Neural crest cell (in vitro differentiated cells): ENCODE results near the gene PDZD4. TPM values are rescaled to one million over a fixed set of nuclear protein-coding genes. Genes with fewer than 3 reads are reported as not detected.

Experiments
- DNase-seq: peaks from one replicate; pipeline ENCODE4 v3.0.0; 2021; ENCODE audit warnings: low read depth, mixed read lengths, low spot score
- H3K27ac Mint-ChIP-seq: one replicate; pipeline ENCODE4 v1.8.0; 2021; ENCODE audit warnings: mild to moderate bottlenecking, mixed read lengths; ENCODE audit not compliant: unreplicated experiment
- H3K27me3 Mint-ChIP-seq: 2 replicates; pipeline ENCODE4 v1.8.0; 2021; ENCODE audit warnings: low read depth, mild to moderate bottlenecking, mixed read lengths
- H3K36me3 Mint-ChIP-seq: 2 replicates; pipeline ENCODE4 v1.8.0; 2021; ENCODE audit warnings: low read depth, mild to moderate bottlenecking, mixed read lengths
- H3K4me1 Mint-ChIP-seq: 2 replicates; pipeline ENCODE4 v1.8.0; 2021; ENCODE audit warnings: mixed read lengths
- H3K4me3 Mint-ChIP-seq: one replicate; pipeline ENCODE4 v1.8.0; 2021; ENCODE audit warnings: mild to moderate bottlenecking, mixed read lengths
- H3K9me3 Mint-ChIP-seq: 2 replicates; pipeline ENCODE4 v1.8.0; 2021; ENCODE audit warnings: mixed read lengths
- total RNA-seq: library from RNA; stranded (reverse); gene quantifications from 2 replicates; pipeline ENCODE4 v1.2.1, GENCODE V29; 2021
- TF ChIP-seq, protein P1 (sequence below): fragments of 200-600 bp; sonication (generic); conservative IDR thresholded peaks from 2 replicates; pipeline ENCODE4 v1.5.0; 2021; ENCODE audit warnings: antibody characterized with exemption, mild to moderate bottlenecking

PDZD4 gene
- total RNA-seq, 1 donor from 2014 or later: 52.5 TPM

DNA sequence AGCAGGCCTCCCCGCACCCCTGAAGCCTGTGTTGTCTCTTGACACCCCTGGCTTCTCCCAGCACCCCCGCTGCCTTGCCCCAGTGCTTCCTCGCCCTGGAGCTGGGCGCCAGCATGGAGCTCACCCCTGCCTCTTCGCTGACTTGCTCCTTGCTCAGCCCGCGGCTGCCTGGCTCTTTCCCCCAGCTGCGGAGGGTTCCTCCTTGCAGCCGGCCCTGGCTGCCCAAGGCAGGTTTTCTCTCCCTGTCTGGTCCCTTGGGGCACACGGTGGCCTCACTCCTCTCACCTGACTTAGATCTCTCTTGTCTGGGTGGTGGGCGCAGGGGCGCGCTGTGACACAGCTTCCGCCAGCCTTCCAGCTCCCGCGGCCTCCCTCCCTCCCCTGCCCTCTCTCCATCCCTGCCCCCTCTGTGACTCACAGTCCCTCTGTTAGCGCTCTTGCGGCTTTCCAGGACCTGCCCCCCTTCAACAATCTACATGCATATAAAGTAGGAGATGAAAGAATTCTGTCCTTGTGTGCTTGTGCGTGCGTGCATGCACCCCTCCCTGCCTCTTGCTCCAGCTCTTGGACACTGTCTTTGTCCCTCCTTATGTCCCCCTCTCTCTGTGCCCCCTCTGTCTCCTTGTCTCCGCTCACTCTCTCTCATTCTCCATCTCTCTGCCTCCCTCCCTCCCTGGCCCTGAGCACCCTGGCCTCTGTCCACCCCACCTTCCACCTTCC is 64.1 kb downstream of the PDZD4 start:
- H3K27ac Mint-ChIP-seq: peak overlapping the region; percentile 90
- DNase-seq: no peak
- peaks cover 12% of the 10 kb centered on the region for H3K4me1 Mint-ChIP-seq
- TF ChIP-seq, protein P1, sequence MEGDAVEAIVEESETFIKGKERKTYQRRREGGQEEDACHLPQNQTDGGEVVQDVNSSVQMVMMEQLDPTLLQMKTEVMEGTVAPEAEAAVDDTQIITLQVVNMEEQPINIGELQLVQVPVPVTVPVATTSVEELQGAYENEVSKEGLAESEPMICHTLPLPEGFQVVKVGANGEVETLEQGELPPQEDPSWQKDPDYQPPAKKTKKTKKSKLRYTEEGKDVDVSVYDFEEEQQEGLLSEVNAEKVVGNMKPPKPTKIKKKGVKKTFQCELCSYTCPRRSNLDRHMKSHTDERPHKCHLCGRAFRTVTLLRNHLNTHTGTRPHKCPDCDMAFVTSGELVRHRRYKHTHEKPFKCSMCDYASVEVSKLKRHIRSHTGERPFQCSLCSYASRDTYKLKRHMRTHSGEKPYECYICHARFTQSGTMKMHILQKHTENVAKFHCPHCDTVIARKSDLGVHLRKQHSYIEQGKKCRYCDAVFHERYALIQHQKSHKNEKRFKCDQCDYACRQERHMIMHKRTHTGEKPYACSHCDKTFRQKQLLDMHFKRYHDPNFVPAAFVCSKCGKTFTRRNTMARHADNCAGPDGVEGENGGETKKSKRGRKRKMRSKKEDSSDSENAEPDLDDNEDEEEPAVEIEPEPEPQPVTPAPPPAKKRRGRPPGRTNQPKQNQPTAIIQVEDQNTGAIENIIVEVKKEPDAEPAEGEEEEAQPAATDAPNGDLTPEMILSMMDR: no peak
- H3K9me3 Mint-ChIP-seq: no peaks in the 10 kb centered on the region
- no peaks in the 10 kb centered on the region for H3K27me3 Mint-ChIP-seq
- H3K4me3 Mint-ChIP-seq: peak overlapping the region; percentile 76
- H3K36me3 Mint-ChIP-seq: no peaks in the 10 kb centered on the region

DNA sequence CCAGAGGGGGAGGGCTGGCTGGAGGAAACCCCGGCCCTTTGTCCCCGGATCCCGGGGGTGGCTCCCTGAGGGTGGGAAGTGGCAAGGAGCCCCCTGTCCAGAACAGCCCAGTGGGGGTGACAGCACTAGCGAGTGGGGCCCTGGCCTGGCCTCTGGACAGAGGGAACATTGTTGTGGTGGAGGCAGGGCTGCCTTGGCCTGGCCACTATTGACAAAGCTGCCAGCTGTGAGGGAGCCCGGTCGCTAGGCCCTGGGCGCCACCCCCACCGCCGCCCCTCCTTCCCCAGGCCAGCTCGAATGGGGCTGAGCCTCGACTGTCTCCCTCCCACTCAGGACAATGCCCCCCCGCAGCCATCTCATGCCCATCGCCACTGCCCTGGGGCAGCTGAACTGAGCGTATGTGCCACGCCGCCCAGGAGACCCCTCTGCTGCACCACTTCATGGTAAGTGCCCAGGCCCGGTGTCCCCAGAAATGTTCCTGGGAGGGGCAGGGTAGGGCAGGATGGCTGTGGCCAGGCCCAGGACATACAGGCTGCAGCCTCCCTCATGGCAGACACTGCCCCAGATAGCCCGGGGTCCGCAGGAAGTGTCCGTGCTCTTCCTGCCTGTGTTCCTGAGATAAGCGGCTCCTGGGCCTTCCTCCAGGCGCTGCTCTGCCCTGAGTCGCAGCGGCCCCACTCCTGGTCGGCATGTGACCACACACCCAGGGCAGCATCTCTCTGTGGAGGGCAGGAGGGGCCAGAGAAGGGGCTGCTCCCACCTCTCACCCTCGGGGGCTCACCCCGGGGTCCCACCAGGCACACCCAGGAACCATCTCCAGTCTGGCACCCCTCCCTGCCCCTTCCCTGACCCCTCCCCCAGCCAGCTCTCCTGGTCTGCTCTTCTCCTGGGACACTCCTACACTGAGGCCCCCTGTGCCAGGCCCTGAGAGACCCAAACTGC is 64.9 kb downstream of the PDZD4 start:
- DNase-seq: peak; percentile 30
- Mint-ChIP-seq H3K4me3 (peak overlapping the region; percentile 77), H3K27ac (peak overlapping the region; percentile 57), H3K4me1 (peaks cover 12% of the 10 kb centered on the region), H3K9me3 (no peaks in the 10 kb centered on the region), H3K27me3 (no peaks in the 10 kb centered on the region), H3K36me3 (no peaks in the 10 kb centered on the region)
- TF ChIP-seq, protein P1: no peak

DNA sequence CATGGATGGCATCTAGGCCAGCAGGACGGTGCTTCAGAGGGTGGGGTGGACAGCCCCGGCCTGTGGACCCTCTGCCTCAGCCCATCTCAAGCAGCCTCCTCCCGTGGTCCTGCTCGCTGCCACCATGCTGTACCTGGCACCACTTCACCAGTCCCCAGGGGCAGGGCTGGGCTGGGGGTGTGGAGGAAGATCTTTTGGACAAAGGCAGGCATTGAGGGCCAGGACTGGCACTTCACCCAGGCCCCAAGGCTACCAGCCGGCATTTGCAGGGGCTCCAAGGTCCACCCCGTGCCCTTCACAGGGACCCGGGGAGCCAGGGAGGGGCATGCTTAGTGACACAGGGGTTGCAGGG is 65.6 kb downstream of the PDZD4 start:
- peaks cover 12% of the 10 kb centered on the region for H3K4me1 Mint-ChIP-seq
- DNase-seq: no peak
- H3K4me3 Mint-ChIP-seq: no peak overlapping the region
- H3K9me3 Mint-ChIP-seq: no peaks in the 10 kb centered on the region
- TF ChIP-seq, protein P1: no peak
- no peak overlapping the region for H3K27ac Mint-ChIP-seq
- H3K27me3 Mint-ChIP-seq: no peaks in the 10 kb centered on the region
- no peaks in the 10 kb centered on the region for H3K36me3 Mint-ChIP-seq

DNA sequence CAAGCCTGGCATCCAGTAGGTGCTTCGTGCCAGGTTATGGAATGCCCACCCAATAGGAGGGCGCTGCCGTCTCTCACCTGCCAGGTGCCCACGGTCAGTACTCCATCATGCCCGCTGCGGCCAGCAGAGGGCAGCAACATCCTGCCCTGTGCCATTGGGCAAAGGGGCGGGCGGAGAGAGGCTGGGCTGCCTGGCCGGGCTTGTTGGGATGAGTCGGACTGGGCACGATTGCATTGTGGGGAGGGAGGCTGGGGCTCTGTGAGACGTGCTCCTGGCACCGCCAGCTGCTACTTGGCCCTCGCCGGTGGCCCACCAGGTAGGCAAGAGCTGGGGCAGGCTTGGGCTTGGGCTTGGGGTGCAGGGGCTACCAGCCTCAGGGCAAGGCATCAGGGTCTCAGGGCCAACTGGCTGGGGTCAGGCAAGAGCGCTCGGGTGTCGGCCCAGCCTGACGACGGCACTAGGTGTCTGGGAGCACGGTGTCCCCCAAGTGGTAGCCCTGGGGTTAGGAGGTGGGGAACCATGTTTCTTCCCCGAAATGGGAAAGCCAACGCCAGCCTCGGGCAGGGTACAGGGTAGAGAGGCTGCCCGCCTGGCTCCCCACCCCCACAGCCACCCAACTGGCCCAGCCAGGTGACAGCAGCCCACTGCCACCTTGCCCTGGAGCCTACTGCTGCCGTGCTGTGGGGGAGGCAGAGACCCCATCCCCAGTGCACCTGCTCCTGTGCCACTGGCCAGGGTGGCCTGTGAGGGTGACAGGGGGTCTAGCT is 66.2 kb downstream of the PDZD4 start, which contains the start of gene PLXNB3:
TSS of gene PLXNB3 (plus strand) at position 261 of the 767 bp plus-strand sequence. CDS start 1,287 bp downstream, outside the sequence.
- TF ChIP-seq, protein P1: peak; percentile 80
- no peaks in the 10 kb centered on the region for H3K9me3 Mint-ChIP-seq
- H3K4me1 Mint-ChIP-seq: peaks cover 12% of the 10 kb centered on the region
- H3K36me3 Mint-ChIP-seq: no peaks in the 10 kb centered on the region
- H3K27ac Mint-ChIP-seq: peak within 1 kb of the TSS; percentile 57
- no peak within 1 kb of the TSS for H3K4me3 Mint-ChIP-seq
- peak; percentile 58 for DNase-seq
- no peaks in the 10 kb centered on the region for H3K27me3 Mint-ChIP-seq

DNA sequence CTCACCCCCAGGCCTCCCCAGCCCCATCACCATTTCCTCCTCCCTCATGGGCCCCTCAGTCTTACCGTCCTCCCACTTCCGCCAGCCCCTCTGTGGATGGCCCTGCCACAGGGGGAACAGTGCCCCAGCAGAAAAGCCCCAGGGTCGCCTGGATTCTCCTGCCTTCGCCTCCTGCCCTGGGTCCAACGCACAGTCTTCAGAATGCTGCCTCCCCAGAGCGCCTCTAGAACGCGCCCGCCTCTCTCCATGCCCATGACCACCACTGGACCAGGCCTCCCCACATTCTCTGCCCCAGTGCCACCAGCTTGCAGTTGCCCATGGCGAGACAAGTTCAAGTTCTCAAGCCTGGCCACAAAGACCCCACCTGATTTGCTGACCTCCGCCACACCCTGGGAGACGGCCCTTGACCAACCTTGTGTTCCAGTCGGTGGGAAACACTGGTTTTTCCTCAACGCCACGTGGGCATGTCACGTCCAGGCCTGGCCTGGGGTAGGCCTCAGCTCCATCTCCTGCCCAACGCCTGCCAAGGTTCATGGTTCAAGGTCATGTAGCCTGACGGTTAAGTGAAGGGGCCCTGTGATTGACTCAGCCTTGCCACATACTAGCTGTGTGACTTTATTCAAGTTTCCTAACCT is 66.9 kb downstream of the PDZD4 start:
- no peaks in the 10 kb centered on the region for H3K36me3 Mint-ChIP-seq
- H3K27ac Mint-ChIP-seq: no peak overlapping the region
- no peaks in the 10 kb centered on the region for H3K9me3 Mint-ChIP-seq
- H3K4me3 Mint-ChIP-seq: no peak overlapping the region
- no peak for DNase-seq
- TF ChIP-seq, protein P1: no peak
- H3K4me1 Mint-ChIP-seq: peaks cover 12% of the 10 kb centered on the region
- H3K27me3 Mint-ChIP-seq: no peaks in the 10 kb centered on the region
